B cell (primary cell): ENCODE results near the gene MOB1A. TPM values are rescaled to one million over a fixed set of nuclear protein-coding genes. Genes with fewer than 3 reads are reported as not detected.
A peak's percentile ranks its signal among the peaks of the same experiment; 100 is the strongest.

ENCODE experiments used
- ATAC-seq: fragments of 200-7000 bp; cut with Tn5 transposase; one replicate; pipeline ENCODE4 v1.10.0; 2021; ENCODE audit warnings: low read depth, mild to moderate bottlenecking, moderate number of reproducible peaks, moderate library complexity
- CTCF ChIA-PET: fragments of 350-600 bp; sonication (Branson Sonifier 250); formaldehyde crosslinking; loops from one replicate; lab custom pipeline; 2021; ENCODE audit warnings: antibody characterized with exemption, inconsistent platforms; lab: Charles Lee
- POLR2A ChIA-PET: fragments of 350-600 bp; sonication (Branson Sonifier 250); formaldehyde crosslinking; loops from one replicate; lab custom pipeline; 2021; ENCODE audit warnings: antibody characterized with exemption; lab: Charles Lee
- DNase-seq: peaks from one replicate; pipeline ENCODE4 v3.0.0; 2013
- H2AFZ ChIP-seq: 2 replicates; pipeline ENCODE4 v1.6.1; 2012; ENCODE audit warnings: mild to moderate bottlenecking, low read depth, low read length; ENCODE audit not compliant: insufficient read depth, poor library complexity, severe bottlenecking
- H3K27ac ChIP-seq, 2 donors: 1 replicate in 1 of 2; 2 replicates in 1 of 2; pipeline ENCODE4 v1.5.1; 2012 to 2013; ENCODE audit warnings: low read length in 2 of 2, mild to moderate bottlenecking in 2 of 2, moderate library complexity in 1 of 2
- H3K27me3 ChIP-seq, 4 experiments: fragments of 200-600 bp in 1 of 4; sonication (generic) in 1 of 4; replicated peaks in 1 of 4; 1 replicate in 2 of 4; 2 replicates in 2 of 4; pipeline versions ENCODE4 v1.6.1 to v1.7.0; 2013 to 2016; ENCODE audit warnings: low read length in 3 of 4, mild to moderate bottlenecking in 2 of 4, mixed read lengths in 1 of 4, moderate library complexity in 1 of 4; ENCODE audit not compliant: insufficient read depth in 4 of 4, control insufficient read depth in 3 of 4; ENCODE audit errors: control extremely low read depth in 1 of 4
- H3K36me3 ChIP-seq, 2 experiments: replicated peaks in 1 of 2; 1 replicate in 1 of 2; 2 replicates in 1 of 2; pipeline versions ENCODE4 v1.6.1 to v1.7.1; 2013; ENCODE audit warnings: low read length in 1 of 2; ENCODE audit not compliant: insufficient read depth in 2 of 2, control insufficient read depth in 1 of 2; ENCODE audit errors: control extremely low read depth in 1 of 2, extremely low read depth in 1 of 2
- H3K4me1 ChIP-seq, 2 donors: fragments of 200-600 bp in 1 of 2; sonication (generic) in 1 of 2; 1 replicate in 1 of 2; 2 replicates in 1 of 2; pipeline versions ENCODE4 v1.5.1 to v1.6.1; 2013 to 2017; ENCODE audit warnings: low read length in 2 of 2; ENCODE audit not compliant: control insufficient read depth in 2 of 2, insufficient read depth in 2 of 2
- H3K4me2 ChIP-seq: replicated peaks from 2 replicates; pipeline ENCODE3; 2012; ENCODE audit warnings: mild to moderate bottlenecking, low read depth, low read length; ENCODE audit not compliant: poor library complexity, severe bottlenecking
- H3K4me3 ChIP-seq, 5 experiments: fragments of 200-600 bp in 1 of 5; sonication (generic) in 1 of 5; 1 replicate in 3 of 5; 2 replicates in 2 of 5; pipeline versions ENCODE4 v1.5.1 to v1.7.0; 2011 to 2016; ENCODE audit warnings: low read length in 4 of 5, mild to moderate bottlenecking in 4 of 5, low read depth in 2 of 5, control low read depth in 1 of 5, moderate library complexity in 1 of 5; ENCODE audit not compliant: insufficient read depth in 1 of 5; ENCODE audit errors: control extremely low read depth in 1 of 5, extremely low read depth in 1 of 5
- H3K79me2 ChIP-seq: fragments of 200-600 bp; sonication (generic); one replicate; pipeline ENCODE4 v1.6.0; 2016; ENCODE audit warnings: low read length; ENCODE audit not compliant: control insufficient read depth, insufficient read depth
- H3K9ac ChIP-seq: fragments of 200-600 bp; sonication (generic); 2 replicates; pipeline ENCODE4 v1.6.1; 2017; ENCODE audit warnings: mild to moderate bottlenecking, low read length, moderate library complexity
- H3K9me3 ChIP-seq, 3 donors: one replicate each; pipeline versions ENCODE4 v1.6.1 to v1.7.1; 2013; ENCODE audit warnings: low read length in 2 of 3; ENCODE audit not compliant: control insufficient read depth in 2 of 3, insufficient read depth in 1 of 3; ENCODE audit errors: control extremely low read depth in 1 of 3
- H4K20me1 ChIP-seq: 2 replicates; pipeline ENCODE4 v1.6.0; 2012; ENCODE audit warnings: mild to moderate bottlenecking, low read length; ENCODE audit not compliant: insufficient read depth, control insufficient read depth, poor library complexity, severe bottlenecking
- H3K27ac Mint-ChIP-seq: one replicate; pipeline ENCODE4 v1.8.0; 2021; ENCODE audit warnings: mixed read lengths
- H3K27me3 Mint-ChIP-seq: one replicate; pipeline ENCODE4 v1.8.0; 2021; ENCODE audit warnings: mixed read lengths
- H3K4me1 Mint-ChIP-seq: one replicate; pipeline ENCODE4 v1.8.0; 2021; ENCODE audit warnings: mixed read lengths
- H3K4me3 Mint-ChIP-seq: one replicate; pipeline ENCODE4 v1.8.0; 2021; ENCODE audit warnings: mixed read lengths
- H3K9me3 Mint-ChIP-seq: one replicate; pipeline ENCODE4 v1.8.0; 2022; ENCODE audit warnings: mixed read lengths; ENCODE audit not compliant: insufficient read depth
- CTCF ChIP-seq: fragments of 200-600 bp; IDR thresholded peaks from one replicate; pipeline ENCODE4 v1.8.0; 2022; ENCODE audit warnings: antibody characterized with exemption, mild to moderate bottlenecking
- EZH2 ChIP-seq: IDR thresholded peaks from 2 replicates; pipeline ENCODE4 v1.6.1; 2012; ENCODE audit warnings: borderline replicate concordance, low read depth, mild to moderate bottlenecking, moderate library complexity, low read length; ENCODE audit not compliant: insufficient read depth, poor library complexity, severe bottlenecking
- WGBS: methylation state at CpG from one replicate; pipeline ENCODE4 v1.1.5; 2013; ENCODE audit warnings: missing lambda C conversion rate; ENCODE audit not compliant: insufficient coverage; 5-methylcytosine and 5-hydroxymethylcytosine counted together
- intact Hi-C: fragments of 100-400 bp; cut with micrococcal nuclease; formaldehyde crosslinking; loops from one replicate; pipeline ENCODE4 v1.10.0; 2022
- polyA plus RNA-seq: library from polyadenylated mRNA; depleted of rRNA; stranded (reverse); fragments of >200 nt; gene quantifications from 2 replicates; pipeline ENCODE4 v1.2.3, GENCODE V29; 2012
- total RNA-seq, 2 donors: library from RNA; stranded (reverse); fragments of 120-200 nt in 1 of 2; gene quantifications; 1 replicate in 1 of 2; 2 replicates in 1 of 2; pipeline versions ENCODE4 v1.2.3 to v1.2.4, GENCODE V29; 2013 to 2022

MOB1A gene
- total and polyA plus RNA-seq, 2 donors (not counting 1 experiment from before 2014, with no cell fraction given): 43.3 to 219 TPM

- POLR2A ChIA-PET: interaction anchor here (3.7 kb wide), 1 partner anchor 26 kb away, joined by 26 read pairs; the partner anchor contains the start of gene MOB1A
- Histone ChIP-seq H3K27ac (no peak overlapping the region), H4K20me1 (no peaks in the 10 kb centered on the region), H3K4me1 (peaks cover 34 to 35% of the 10 kb centered on the region in 2 donors), H3K4me2 (no peak overlapping the region), H3K27me3 (no peaks in the 10 kb centered on the region), H3K9me3 (no peaks in the 10 kb centered on the region), H3K36me3 (peaks cover 4% of the 10 kb centered on the region in 2 experiments), H2AFZ (no peak overlapping the region), H3K9ac (no peak overlapping the region), H3K79me2 (peaks cover 96% of the 10 kb centered on the region), H3K4me3 (no peak overlapping the region)
- Mint-ChIP-seq H3K4me3 (no peak overlapping the region), H3K9me3 (no peaks in the 10 kb centered on the region), H3K27ac (peak overlapping the region; percentile 65), H3K27me3 (no peaks in the 10 kb centered on the region), H3K4me1 (peaks cover 43% of the 10 kb centered on the region)
- ATAC-seq (no peak), DNase-seq (no peak)
- WGBS: 83% methylated on average over 1 of the region's 3 CpGs
- no peak for TF ChIP-seq CTCF
- no peak for TF ChIP-seq EZH2
- CTCF ChIA-PET: interaction anchor here (1.4 to 3.7 kb wide), 6 partner anchors 11 to 131 kb away, joined by 3 to 16 read pairs (median 8); partner anchors contain the start of gene MOB1A
- intact Hi-C loops: no loop called here
Observed at GRCh38 chr2:74204436-74204835, 25.8 kb upstream of the MOB1A start.

GRCh38 chr2:74201596-74201995, 22.9 kb upstream of the MOB1A start:
- Histone ChIP-seq H3K4me2 (no peak overlapping the region), H3K36me3 (no peaks in the 10 kb centered on the region), H3K4me3 (no peak overlapping the region), H3K27me3 (no peaks in the 10 kb centered on the region), H3K9ac (no peak overlapping the region), H4K20me1 (no peaks in the 10 kb centered on the region), H3K9me3 (no peaks in the 10 kb centered on the region), H2AFZ (no peak overlapping the region), H3K27ac (no peak overlapping the region), H3K4me1 (peaks cover 28 to 40% of the 10 kb centered on the region in 2 donors), H3K79me2 (peaks cover 70% of the 10 kb centered on the region)
- CTCF ChIA-PET: interaction anchor here (0.8 to 1.6 kb wide), 2 partner anchors 14 to 31 kb away, joined by 4 read pairs; no protein-coding TSS in a partner anchor
- Mint-ChIP-seq H3K4me1 (peaks cover 45% of the 10 kb centered on the region), H3K9me3 (no peaks in the 10 kb centered on the region), H3K27ac (no peak overlapping the region), H3K4me3 (no peak overlapping the region), H3K27me3 (no peaks in the 10 kb centered on the region)
- POLR2A ChIA-PET: interaction anchor here (0.7 to 7.2 kb wide), 3 partner anchors 22 to 1105 kb away, joined by 3 to 120 read pairs (median 3); partner anchors contain the start of gene MOB1A
- ATAC-seq (no peak), DNase-seq (no peak)
- intact Hi-C loops: no loop called here
- TF ChIP-seq CTCF (no peak), EZH2 (no peak)
- WGBS: no CpG with 5 or more reads among the region's 1 CpG
